GM12878 (cell line): ENCODE measurements around the gene USH1C.

Experiments
- CTCF ChIP-seq, 3 experiments: IDR thresholded peaks in 2 of 3; conservative IDR thresholded peaks in 1 of 3; 2 replicates each; pipeline ENCODE4 v1.5.1; 2011; ENCODE audit warnings: low read depth in 3 of 3, low read length in 3 of 3, mild to moderate bottlenecking in 3 of 3, control low read depth in 2 of 3, moderate library complexity in 2 of 3, inconsistent platforms in 1 of 3, mixed read lengths in 1 of 3; ENCODE audit not compliant: control insufficient read depth in 2 of 3, insufficient read depth in 1 of 3; ENCODE audit errors: extremely low read depth in 1 of 3
- EP300 ChIP-seq, 2 experiments: fragments of 150-350 bp in 1 of 2; IDR thresholded peaks; 2 replicates each; pipeline ENCODE4 v1.6.1; 2011 to 2012; ENCODE audit warnings: low read depth in 2 of 2, low read length in 2 of 2, borderline replicate concordance in 1 of 2, improper control_type of control experiment in 1 of 2, inconsistent platforms in 1 of 2; ENCODE audit not compliant: control insufficient read depth in 1 of 2
- IKZF1 ChIP-seq: fragments of 450-650 bp; conservative IDR thresholded peaks from 2 replicates; pipeline ENCODE4 v1.6.1; 2017; ENCODE audit warnings: antibody characterized with exemption, mild to moderate bottlenecking
- NR2C2 ChIP-seq: IDR thresholded peaks from 2 replicates; pipeline ENCODE4 v1.6.1; 2011; ENCODE audit warnings: borderline replicate concordance, low read depth; ENCODE audit not compliant: control insufficient read depth, insufficient read length

GRCh38 chr11:17525570-17525969 lies 18.6 kb downstream of the USH1C start:
- no peak for TF ChIP-seq EP300 (IDR thresholded peaks at IDR 0.05; ENCODE audit: borderline replicate concordance in 1 of 2, control insufficient read depth in 1 of 2, low read depth in 2 of 2, low read length in 2 of 2)
- no peak for TF ChIP-seq IKZF1
- no peak for TF ChIP-seq CTCF (IDR thresholded peaks at IDR 0.05 in 2 of 3, conservative IDR thresholded peaks at IDR 0.05 in 1 of 3; ENCODE audit: control insufficient read depth in 2 of 3, extremely low read depth in 1 of 3, insufficient read depth in 1 of 3, low read depth in 3 of 3, low read length in 3 of 3)
- TF ChIP-seq NR2C2: no peak
